HepG2 (cell line): ENCODE measurements around the gene TMEM98. TPM values are rescaled to one million over a fixed set of nuclear protein-coding genes. Genes with fewer than 3 reads are reported as not detected.
"Not testable (repeated sequence)": the region's sequence is repeated elsewhere in the genome, so short reads cannot be mapped to it uniquely, and the experiment has no call there.

Source experiments
- ATAC-seq: fragments of 200-7000 bp; cut with Tn5 transposase; 3 replicates; pipeline ENCODE4 v1.9.1; 2020; ENCODE audit warnings: mild to moderate bottlenecking, moderate library complexity
- BruUV-seq: library from RNA; stranded (reverse); fragments of 400-500 nt; replicated peaks from 2 replicates; lab custom pipeline; 2021; lab: Mats Ljungman, UMichigan
- CTCF ChIA-PET: fragments of 300-600 bp; formaldehyde crosslinking; extraction: SDS; loops from one replicate; lab custom pipeline; 2021; ENCODE audit warnings: low total read pairs, inconsistent platforms, low intra/inter-chr PET ratio; lab: Yijun Ruan, JAX
- POLR2A ChIA-PET: fragments of 350-600 bp; sonication (Branson Sonifier 250); formaldehyde crosslinking; loops from one replicate; lab custom pipeline; 2020; ENCODE audit warnings: antibody characterized with exemption, inconsistent platforms; lab: Yijun Ruan, JAX
- DNase-seq: peaks from one replicate; pipeline ENCODE4 v3.0.0-alpha.2; 2015; ENCODE audit warnings: low spot score
- FAIRE-seq: peaks from 3 replicates; lab custom pipeline; 2011; peaks lifted over from hg19 to GRCh38; lab: Jason Lieb, UNC
- H2AFZ ChIP-seq: one replicate; pipeline ENCODE4 v1.6.1; 2011; ENCODE audit warnings: low read length, inconsistent platforms
- H3K27ac ChIP-seq: fragments of 300-600 bp; 3 replicates; pipeline ENCODE4 v1.8.0; 2011; ENCODE audit warnings: mixed run types, mild to moderate bottlenecking, mixed read lengths, low read length, inconsistent platforms; ENCODE audit not compliant: insufficient read depth; ENCODE audit errors: extremely low read length
- H3K27me3 ChIP-seq, 2 experiments: fragments of 200-600 bp in 1 of 2; 2 replicates in 1 of 2; 3 replicates in 1 of 2; pipeline versions ENCODE4 v1.6.0 to v1.8.0; 2011; ENCODE audit warnings: low read length in 2 of 2, mild to moderate bottlenecking in 2 of 2, moderate library complexity in 2 of 2, inconsistent platforms in 1 of 2; ENCODE audit not compliant: insufficient read depth in 2 of 2, control insufficient read depth in 1 of 2
- H3K36me3 ChIP-seq, 2 experiments: fragments of 200-600 bp in 1 of 2; replicated peaks in 1 of 2; 2 replicates in 1 of 2; 3 replicates in 1 of 2; pipeline versions ENCODE4 v1.5.1 to v1.8.0; 2011; ENCODE audit warnings: low read length in 2 of 2, inconsistent platforms in 1 of 2; ENCODE audit not compliant: insufficient read depth in 2 of 2, control insufficient read depth in 1 of 2
- H3K4me1 ChIP-seq: 2 replicates; pipeline ENCODE4 v1.5.1; 2012; ENCODE audit warnings: low read length, inconsistent platforms; ENCODE audit not compliant: insufficient read depth
- H3K4me2 ChIP-seq: 2 replicates; pipeline ENCODE4 v1.6.0; 2011; ENCODE audit warnings: low read depth, low read length, inconsistent platforms
- H3K4me3 ChIP-seq, 3 experiments: fragments of 200-600 bp in 1 of 3; sonication (generic), shearing (Covaris generic) in 1 of 3; replicated peaks in 1 of 3; 2 replicates each; pipeline ENCODE4 v1.5.1; 2011 to 2016; ENCODE audit warnings: low read length in 3 of 3, inconsistent platforms in 2 of 3, low read depth in 2 of 3, mild to moderate bottlenecking in 2 of 3, control low read depth in 1 of 3, mixed read lengths in 1 of 3; ENCODE audit not compliant: insufficient read depth in 1 of 3
- H3K79me2 ChIP-seq: one replicate; pipeline ENCODE4 v1.6.1; 2011; ENCODE audit warnings: low read length, inconsistent platforms; ENCODE audit not compliant: insufficient read depth
- H3K9ac ChIP-seq: 2 replicates; pipeline ENCODE4 v1.6.0; 2011; ENCODE audit warnings: mild to moderate bottlenecking, low read depth, low read length, inconsistent platforms; ENCODE audit not compliant: insufficient read depth
- H3K9me3 ChIP-seq: 2 replicates; pipeline ENCODE4 v1.5.1; 2012; ENCODE audit warnings: mild to moderate bottlenecking, low read length
- H4K20me1 ChIP-seq: 2 replicates; pipeline ENCODE4 v1.6.0; 2011; ENCODE audit warnings: inconsistent platforms, mild to moderate bottlenecking, low read length, moderate library complexity; ENCODE audit not compliant: insufficient read depth
- ETV5 ChIP-seq: IDR thresholded peaks from 2 replicates; pipeline ENCODE4 v1.6.1; 2018; ENCODE audit warnings: missing biosample characterization, missing genetic modification reagents, inconsistent platforms, borderline replicate concordance
- FOXA1 ChIP-seq, 2 experiments: fragments of 450-650 bp in 1 of 2; sonication (generic) in 1 of 2; formaldehyde crosslinking in 1 of 2; IDR thresholded peaks; 2 replicates each; pipeline versions ENCODE4 v1.4.0 to v1.6.1; 2016 to 2020; ENCODE audit warnings: missing genetic modification reagents in 1 of 2
- FOXA3 ChIP-seq: IDR thresholded peaks from 2 replicates; pipeline ENCODE4 v1.6.1; 2016; ENCODE audit warnings: missing genetic modification reagents, missing compliant biosample characterization
- GABPB1 ChIP-seq: IDR thresholded peaks from 2 replicates; pipeline ENCODE4 v1.6.1; 2016; ENCODE audit warnings: mild to moderate bottlenecking, missing genetic modification reagents, moderate library complexity, missing compliant biosample characterization
- SP5 ChIP-seq: IDR thresholded peaks from 2 replicates; pipeline ENCODE4 v1.6.1; 2016; ENCODE audit warnings: low read depth, borderline replicate concordance
- WGBS: methylation state at CpG from one replicate; pipeline ENCODE4 v1.1.6; 2017; ENCODE audit warnings: low lambda C conversion rate; 5-methylcytosine and 5-hydroxymethylcytosine counted together
- in situ Hi-C: cut with HindIII; loops from 2 replicates; pipeline ENCODE4 v1.10.0; 2017; ENCODE audit warnings: low pct_unique_long_range_greater_than_20kb; ENCODE audit not compliant: extremely low pct_ligation_motif_present
- intact Hi-C: fragments of 100-400 bp; cut with micrococcal nuclease; formaldehyde crosslinking; loops from one replicate; pipeline ENCODE4 v1.10.0; 2022; ENCODE audit not compliant: unreplicated experiment
- polyA plus RNA-seq, 8 experiments: library from polyadenylated mRNA; depleted of rRNA in 3 of 8; stranded (reverse) in 7 of 8; unstranded in 1 of 8; fragments of >200 nt; fragmentation: Illumina TruSeq in 4 of 8; extraction: Trizol in 4 of 8; gene quantifications; 2 replicates each; pipeline versions ENCODE4 v1.2.1 to v1.2.3, GENCODE V29; 2011 to 2016; ENCODE audit warnings: low read depth in 4 of 8, missing spikeins in 1 of 8, mixed read lengths in 1 of 8; ENCODE audit not compliant: insufficient read depth in 1 of 8
- total RNA-seq, 5 experiments: library from RNA; depleted of rRNA; stranded (reverse); fragments of >200 nt; fragmentation: Illumina TruSeq; extraction: Trizol; gene quantifications; 2 replicates each; pipeline ENCODE4 v1.2.3, GENCODE V29; 2016; ENCODE audit warnings: low read depth in 1 of 5
- TF ChIP-seq, protein P1 (sequence below): sonication (generic); formaldehyde crosslinking; IDR thresholded peaks from 2 replicates; pipeline ENCODE4 v1.4.0; 2020; ENCODE audit warnings: missing genetic modification reagents, borderline replicate concordance

Gene TMEM98
- total and polyA plus RNA-seq, 2 of the 13 experiments (the other 11 are each of a cell fraction or from before 2014, with no cell fraction given): 103 to 175 TPM

DNA sequence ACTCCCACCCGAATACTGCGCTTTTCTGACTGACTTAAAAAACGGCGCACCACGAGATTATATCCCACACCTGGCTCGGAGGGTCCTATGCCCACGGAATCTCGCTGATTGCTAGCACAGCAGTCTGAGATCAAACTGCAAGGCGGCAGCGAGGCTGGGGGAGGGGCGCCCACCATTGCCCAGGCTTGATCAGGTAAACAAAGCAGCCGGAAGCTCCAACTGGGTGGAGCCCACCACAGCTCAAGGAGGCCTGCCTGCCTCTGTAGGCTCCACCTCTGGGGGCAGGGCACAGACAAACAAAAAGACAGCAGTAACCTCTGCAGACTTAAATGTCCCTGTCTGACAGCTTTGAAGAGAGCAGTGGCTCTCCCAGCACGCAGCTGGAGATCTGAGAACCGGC, 40.5 kb upstream of the TMEM98 start:
- WGBS: 0% methylated on average over 1 of the region's 14 CpGs
- POLR2A ChIA-PET: not testable (repeated sequence)

More for the DNA sequence above, 40.5 kb upstream of the TMEM98 start:
- FAIRE-seq; CTCF ChIA-PET; H3K9ac ChIP-seq; H3K4me2 ChIP-seq; DNase-seq; H3K27ac ChIP-seq; H3K9me3 ChIP-seq; H3K4me3 ChIP-seq; BruUV-seq; H4K20me1 ChIP-seq; intact Hi-C loops; H2AFZ ChIP-seq; H3K79me2 ChIP-seq; H3K36me3 ChIP-seq; H3K4me1 ChIP-seq; ATAC-seq; in situ Hi-C loops; H3K27me3 ChIP-seq; TF ChIP-seq FOXA1 (IDR thresholded peaks at IDR 0.05): not testable (repeated sequence)
- TF ChIP-seq, protein P1, sequence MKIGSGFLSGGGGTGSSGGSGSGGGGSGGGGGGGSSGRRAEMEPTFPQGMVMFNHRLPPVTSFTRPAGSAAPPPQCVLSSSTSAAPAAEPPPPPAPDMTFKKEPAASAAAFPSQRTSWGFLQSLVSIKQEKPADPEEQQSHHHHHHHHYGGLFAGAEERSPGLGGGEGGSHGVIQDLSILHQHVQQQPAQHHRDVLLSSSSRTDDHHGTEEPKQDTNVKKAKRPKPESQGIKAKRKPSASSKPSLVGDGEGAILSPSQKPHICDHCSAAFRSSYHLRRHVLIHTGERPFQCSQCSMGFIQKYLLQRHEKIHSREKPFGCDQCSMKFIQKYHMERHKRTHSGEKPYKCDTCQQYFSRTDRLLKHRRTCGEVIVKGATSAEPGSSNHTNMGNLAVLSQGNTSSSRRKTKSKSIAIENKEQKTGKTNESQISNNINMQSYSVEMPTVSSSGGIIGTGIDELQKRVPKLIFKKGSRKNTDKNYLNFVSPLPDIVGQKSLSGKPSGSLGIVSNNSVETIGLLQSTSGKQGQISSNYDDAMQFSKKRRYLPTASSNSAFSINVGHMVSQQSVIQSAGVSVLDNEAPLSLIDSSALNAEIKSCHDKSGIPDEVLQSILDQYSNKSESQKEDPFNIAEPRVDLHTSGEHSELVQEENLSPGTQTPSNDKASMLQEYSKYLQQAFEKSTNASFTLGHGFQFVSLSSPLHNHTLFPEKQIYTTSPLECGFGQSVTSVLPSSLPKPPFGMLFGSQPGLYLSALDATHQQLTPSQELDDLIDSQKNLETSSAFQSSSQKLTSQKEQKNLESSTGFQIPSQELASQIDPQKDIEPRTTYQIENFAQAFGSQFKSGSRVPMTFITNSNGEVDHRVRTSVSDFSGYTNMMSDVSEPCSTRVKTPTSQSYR (CRISPR knock-in tag): peak; percentile 66; the same call in 1 of the 2 replicates
- TF ChIP-seq FOXA3 (CRISPR knock-in tag) (0 out of 2 replicates have a peak, but pooled peaks have one; percentile 16), GABPB1 (CRISPR knock-in tag) (0 out of 2 replicates have a peak, but pooled peaks have one; percentile 28), ETV5 (CRISPR knock-in tag) (peak; percentile 53; the same call in 1 of the 2 replicates), SP5 (0 out of 2 replicates have a peak, but pooled peaks have one; percentile 14), FOXA1 (CRISPR knock-in tag; IDR thresholded peaks at IDR 0.05) (peak; percentile 41; the same call in 1 of the 2 replicates)
